OCI-LY1 (cell line): ENCODE measurements around the gene KCNE1.
A peak's percentile ranks its signal among the peaks of the same experiment; 100 is the strongest.

Source experiments
- H2AFZ ChIP-seq: fragments of 200-600 bp; sonication (generic), shearing (Covaris generic); 2 replicates; pipeline ENCODE4 v1.6.0; 2014; ENCODE audit warnings: antibody characterized with exemption, mild to moderate bottlenecking, low read length
- H3F3A ChIP-seq: fragments of 200-600 bp; sonication (generic), shearing (Covaris generic); 2 replicates; pipeline ENCODE4 v1.6.0; 2014; ENCODE audit warnings: mild to moderate bottlenecking, antibody characterized with exemption, low read length, moderate library complexity; ENCODE audit not compliant: insufficient read depth
- H3K27ac ChIP-seq: fragments of 200-600 bp; sonication (generic); 2 replicates; pipeline ENCODE4 v1.5.1; 2014; ENCODE audit warnings: low read length, mixed run types, mild to moderate bottlenecking, low read depth; ENCODE audit not compliant: poor library complexity, severe bottlenecking
- H3K27me3 ChIP-seq: fragments of 200-600 bp; sonication (generic); 2 replicates; pipeline ENCODE4 v1.6.0; 2014; ENCODE audit warnings: antibody characterized with exemption, mild to moderate bottlenecking, low read length, moderate library complexity; ENCODE audit not compliant: insufficient read depth
- H3K36me3 ChIP-seq: fragments of 200-600 bp; sonication (generic); 2 replicates; pipeline ENCODE4 v1.6.1; 2014; ENCODE audit warnings: mild to moderate bottlenecking, antibody characterized with exemption, low read length, moderate library complexity, mixed read lengths; ENCODE audit not compliant: insufficient read depth
- H3K4me1 ChIP-seq: fragments of 200-600 bp; sonication (generic); 2 replicates; pipeline ENCODE4 v1.5.1; 2014; ENCODE audit warnings: mild to moderate bottlenecking, low read length, moderate library complexity; ENCODE audit not compliant: insufficient read depth, severe bottlenecking
- H3K4me2 ChIP-seq: fragments of 200-600 bp; sonication (generic), shearing (Covaris generic); 2 replicates; pipeline ENCODE4 v1.6.1; 2014; ENCODE audit warnings: low read length
- H3K4me3 ChIP-seq: fragments of 200-600 bp; sonication (generic); 2 replicates; pipeline ENCODE4 v1.5.1; 2014; ENCODE audit warnings: low read length, low read depth, mild to moderate bottlenecking, mixed read lengths; ENCODE audit not compliant: poor library complexity, severe bottlenecking
- H3K79me2 ChIP-seq: fragments of 200-600 bp; shearing (Covaris generic); 2 replicates; pipeline ENCODE4 v1.6.1; 2016; ENCODE audit warnings: mixed run types, low read length, mixed read lengths; ENCODE audit not compliant: insufficient read depth
- H3K9ac ChIP-seq: fragments of 200-600 bp; sonication (generic), shearing (Covaris generic); 2 replicates; pipeline ENCODE4 v1.6.1; 2014; ENCODE audit warnings: mild to moderate bottlenecking, low read length, mixed read lengths
- H3K9me2 ChIP-seq: fragments of 200-600 bp; sonication (generic), shearing (Covaris generic); 2 replicates; pipeline ENCODE4 v1.6.1; 2014; ENCODE audit warnings: low read depth, mild to moderate bottlenecking, low read length, mixed read lengths
- H3K9me3 ChIP-seq: fragments of 200-600 bp; shearing (Covaris generic); 2 replicates; pipeline ENCODE4 v1.6.1; 2014; ENCODE audit warnings: low read length, mixed read lengths
- H4K20me1 ChIP-seq: fragments of 200-600 bp; sonication (generic), shearing (Covaris generic); 2 replicates; pipeline ENCODE4 v1.6.0; 2016; ENCODE audit warnings: mild to moderate bottlenecking, low read length; ENCODE audit not compliant: insufficient read depth
- CTCF ChIP-seq: fragments of 200-600 bp; sonication (generic), shearing (Covaris generic); IDR thresholded peaks from 2 replicates; pipeline ENCODE4 v1.5.1; 2017; ENCODE audit warnings: mild to moderate bottlenecking, antibody characterized with exemption, low read length, moderate library complexity, mixed read lengths
- EZH2 ChIP-seq: fragments of 200-600 bp; sonication (generic), shearing (Covaris generic); IDR thresholded peaks from 2 replicates; pipeline ENCODE4 v1.8.0; 2017; ENCODE audit warnings: borderline replicate concordance, mixed run types, mild to moderate bottlenecking, antibody characterized with exemption, low read length, moderate library complexity, mixed read lengths

Gene KCNE1

GRCh38 chr21:34546542-34546941 lies 34.5 kb upstream of the KCNE1 start:
- H3K4me2 ChIP-seq = no peak overlapping the region
- no peaks in the 10 kb centered on the region for H3K36me3 ChIP-seq
- no peaks in the 10 kb centered on the region for H3K9me2 ChIP-seq
- no peak for TF ChIP-seq EZH2
- TF ChIP-seq CTCF = no peak
- no peak overlapping the region for H3K9ac ChIP-seq
- no peak overlapping the region for H2AFZ ChIP-seq
- H3K79me2 ChIP-seq = no peaks in the 10 kb centered on the region
- no peaks in the 10 kb centered on the region for H4K20me1 ChIP-seq
- H3K4me1 ChIP-seq = peaks cover 9% of the 10 kb centered on the region
- H3K27ac ChIP-seq = no peak overlapping the region
- H3F3A ChIP-seq = no peaks in the 10 kb centered on the region
- H3K27me3 ChIP-seq = no peaks in the 10 kb centered on the region; the same call in 1 of the 2 replicates
- H3K9me3 ChIP-seq = no peaks in the 10 kb centered on the region
- H3K4me3 ChIP-seq = no peak overlapping the region

DNA sequence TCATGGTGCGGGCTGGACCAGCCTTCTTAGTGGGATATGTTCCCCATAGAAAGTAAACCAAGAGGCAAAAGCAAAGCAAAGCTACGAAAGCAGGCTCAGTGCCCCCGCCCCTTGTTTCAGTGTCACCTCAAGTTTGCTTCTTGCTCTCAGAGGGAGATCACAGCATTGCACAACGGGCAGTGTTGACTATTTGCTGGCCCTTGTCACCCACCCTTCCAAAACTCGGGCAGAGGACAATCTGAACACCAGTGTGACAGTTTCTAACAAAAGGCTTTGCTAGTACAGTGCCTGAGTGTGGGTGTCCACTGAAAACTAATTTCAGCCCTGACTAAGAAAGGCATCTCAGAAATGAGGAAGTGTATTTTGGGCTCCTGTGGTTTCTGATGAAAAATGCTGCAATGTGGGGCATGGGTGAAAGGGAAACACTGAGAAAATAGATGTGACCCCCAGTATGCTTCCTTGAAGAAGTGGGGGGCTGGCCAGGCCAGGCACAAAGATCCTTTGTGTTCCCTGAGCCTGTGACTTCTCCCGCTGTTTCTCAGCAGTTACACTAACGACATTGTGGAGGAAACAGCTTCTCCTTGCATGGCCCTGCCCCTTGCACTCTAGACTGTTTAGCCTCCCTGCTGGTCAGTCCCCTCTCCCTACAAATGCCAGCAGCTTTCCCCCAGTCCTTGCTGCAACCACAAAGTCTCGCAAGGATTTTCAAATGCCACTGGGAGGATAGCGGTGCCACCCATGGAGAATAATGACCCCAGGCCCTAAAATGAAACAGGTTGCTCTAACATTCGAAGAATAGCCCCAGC lies 33.3 kb upstream of the KCNE1 start:
- Histone ChIP-seq H3K27ac (no peak overlapping the region), H3K9me2 (no peaks in the 10 kb centered on the region), H4K20me1 (no peaks in the 10 kb centered on the region), H3K4me1 (peaks cover 9% of the 10 kb centered on the region), H2AFZ (no peak overlapping the region), H3K36me3 (no peaks in the 10 kb centered on the region), H3K9me3 (no peaks in the 10 kb centered on the region), H3K4me2 (no peak overlapping the region), H3F3A (no peaks in the 10 kb centered on the region), H3K27me3 (no peaks in the 10 kb centered on the region; the same call in 1 of the 2 replicates), H3K79me2 (no peaks in the 10 kb centered on the region), H3K4me3 (no peak overlapping the region), H3K9ac (no peak overlapping the region)
- TF ChIP-seq CTCF (no peak), EZH2 (no peak)

DNA sequence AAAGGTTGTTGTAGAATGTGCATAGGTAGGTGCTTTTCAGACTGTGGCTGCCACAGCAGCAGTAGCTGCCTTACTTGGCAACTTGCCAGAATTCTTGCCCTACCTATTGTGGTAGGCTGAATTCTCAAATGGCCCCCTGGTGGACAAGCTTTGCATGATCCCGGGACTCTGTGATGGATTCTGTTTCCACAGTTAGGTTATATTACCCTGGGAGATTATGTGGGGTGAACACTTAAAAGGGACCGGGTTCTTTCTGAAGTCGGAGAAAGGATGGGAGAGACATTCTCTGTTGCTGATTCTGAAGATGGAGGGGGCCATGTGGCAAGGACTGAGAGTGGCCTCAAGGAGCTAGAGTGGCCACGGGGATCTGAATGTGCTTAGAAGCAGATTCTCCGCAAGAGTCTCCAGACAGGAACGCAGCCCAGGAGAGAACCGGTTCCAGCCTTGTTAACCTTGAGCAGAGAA lies 32.1 kb upstream of the KCNE1 start:
- no peaks in the 10 kb centered on the region for H3K79me2 ChIP-seq
- H3K9me2 ChIP-seq = no peaks in the 10 kb centered on the region
- no peaks in the 10 kb centered on the region for H4K20me1 ChIP-seq
- no peak overlapping the region for H3K9ac ChIP-seq
- H3K27ac ChIP-seq = no peak overlapping the region
- H2AFZ ChIP-seq = no peak overlapping the region
- no peaks in the 10 kb centered on the region for H3K9me3 ChIP-seq
- no peak overlapping the region for H3K4me2 ChIP-seq
- no peaks in the 10 kb centered on the region for H3F3A ChIP-seq
- TF ChIP-seq CTCF = peak; percentile 72
- TF ChIP-seq EZH2 = no peak
- no peaks in the 10 kb centered on the region for H3K36me3 ChIP-seq
- H3K27me3 ChIP-seq = no peaks in the 10 kb centered on the region; the same call in 1 of the 2 replicates
- peaks cover 9% of the 10 kb centered on the region for H3K4me1 ChIP-seq
- no peak overlapping the region for H3K4me3 ChIP-seq
